Activated CD8-positive, alpha-beta T cell treated with anti-CD3 and anti-CD28 coated beads for 36 hours (primary cell): ENCODE results near the gene DNAJA1. TPM values are rescaled to one million over a fixed set of nuclear protein-coding genes. Genes with fewer than 3 reads are reported as not detected.

Experiments used
- ATAC-seq: fragments of 200-7000 bp; cut with Tn5 transposase; one replicate; pipeline ENCODE4 v1.10.0; 2021; ENCODE audit warnings: mild to moderate bottlenecking, moderate library complexity
- CTCF ChIA-PET: fragments of 350-600 bp; sonication (Branson Sonifier 250); formaldehyde crosslinking; loops from one replicate; lab custom pipeline; 2021; ENCODE audit warnings: antibody characterized with exemption; lab: Charles Lee
- POLR2A ChIA-PET: fragments of 350-600 bp; sonication (Branson Sonifier 250); formaldehyde crosslinking; loops from one replicate; lab custom pipeline; 2021; ENCODE audit warnings: antibody characterized with exemption; lab: Charles Lee
- DNase-seq: peaks from one replicate; pipeline ENCODE4 v3.0.0-alpha.2; 2020
- H3K27ac Mint-ChIP-seq: one replicate; pipeline ENCODE4 v1.8.0; 2021; ENCODE audit warnings: mild to moderate bottlenecking, mixed read lengths
- H3K27me3 Mint-ChIP-seq: one replicate; pipeline ENCODE4 v1.8.0; 2021; ENCODE audit warnings: mixed read lengths
- H3K36me3 Mint-ChIP-seq: one replicate; pipeline ENCODE4 v1.8.0; 2021; ENCODE audit warnings: low read depth, mixed read lengths
- H3K4me1 Mint-ChIP-seq: one replicate; pipeline ENCODE4 v1.8.0; 2021; ENCODE audit warnings: low read depth, mixed read lengths
- H3K4me3 Mint-ChIP-seq: one replicate; pipeline ENCODE4 v1.8.0; 2021; ENCODE audit warnings: mild to moderate bottlenecking, moderate library complexity, mixed read lengths
- H3K9me3 Mint-ChIP-seq: one replicate; pipeline ENCODE4 v1.8.0; 2021; ENCODE audit warnings: mixed read lengths
- intact Hi-C: fragments of 100-400 bp; cut with micrococcal nuclease; formaldehyde crosslinking; loops from one replicate; pipeline ENCODE4 v1.10.0; 2022
- total RNA-seq, 2 experiments: library from RNA; stranded (reverse); gene quantifications; one replicate each; pipeline ENCODE4 v1.2.3, GENCODE V29; 2021
- TF ChIP-seq, protein P1 (sequence below): fragments of 200-600 bp; IDR thresholded peaks from one replicate; pipeline ENCODE4 v1.8.0; 2022; ENCODE audit warnings: antibody characterized with exemption, mild to moderate bottlenecking

Gene DNAJA1
- total RNA-seq, 2 experiments from 2014 or later: 139 to 143 TPM

DNA sequence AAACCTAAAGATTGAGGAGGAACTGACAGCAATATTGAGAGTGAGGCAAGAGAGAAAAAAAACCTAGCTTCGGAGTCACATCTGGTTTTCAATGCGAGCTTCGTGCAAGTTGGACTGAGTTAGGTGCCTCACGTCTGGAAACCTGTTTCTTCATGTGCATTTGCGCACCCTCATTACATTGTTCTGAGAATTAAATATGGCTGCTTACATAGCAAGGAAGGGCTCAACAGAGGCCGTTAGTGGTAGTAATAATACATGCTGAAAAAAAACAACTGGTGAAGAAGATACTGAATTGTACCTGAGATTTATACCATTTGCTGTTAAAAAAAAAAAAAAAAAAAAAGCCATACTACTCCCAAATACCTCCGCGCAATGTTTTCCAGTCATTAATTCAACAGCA lies 18.6 kb downstream of the DNAJA1 start:
- ChIA-PET POLR2A (interaction anchor here (0.9 to 9.5 kb wide), 5 partner anchors 17 to 129 kb away, joined by 3 to 127 read pairs (median 5); partner anchors contain the start of gene DNAJA1), CTCF (no interaction called here)
- no peaks in the 10 kb centered on the region for H3K27me3 Mint-ChIP-seq
- ATAC-seq: no peak
- peaks cover 15% of the 10 kb centered on the region for H3K4me1 Mint-ChIP-seq
- peak overlapping the region; percentile 69 for H3K4me3 Mint-ChIP-seq
- TF ChIP-seq, protein P1, sequence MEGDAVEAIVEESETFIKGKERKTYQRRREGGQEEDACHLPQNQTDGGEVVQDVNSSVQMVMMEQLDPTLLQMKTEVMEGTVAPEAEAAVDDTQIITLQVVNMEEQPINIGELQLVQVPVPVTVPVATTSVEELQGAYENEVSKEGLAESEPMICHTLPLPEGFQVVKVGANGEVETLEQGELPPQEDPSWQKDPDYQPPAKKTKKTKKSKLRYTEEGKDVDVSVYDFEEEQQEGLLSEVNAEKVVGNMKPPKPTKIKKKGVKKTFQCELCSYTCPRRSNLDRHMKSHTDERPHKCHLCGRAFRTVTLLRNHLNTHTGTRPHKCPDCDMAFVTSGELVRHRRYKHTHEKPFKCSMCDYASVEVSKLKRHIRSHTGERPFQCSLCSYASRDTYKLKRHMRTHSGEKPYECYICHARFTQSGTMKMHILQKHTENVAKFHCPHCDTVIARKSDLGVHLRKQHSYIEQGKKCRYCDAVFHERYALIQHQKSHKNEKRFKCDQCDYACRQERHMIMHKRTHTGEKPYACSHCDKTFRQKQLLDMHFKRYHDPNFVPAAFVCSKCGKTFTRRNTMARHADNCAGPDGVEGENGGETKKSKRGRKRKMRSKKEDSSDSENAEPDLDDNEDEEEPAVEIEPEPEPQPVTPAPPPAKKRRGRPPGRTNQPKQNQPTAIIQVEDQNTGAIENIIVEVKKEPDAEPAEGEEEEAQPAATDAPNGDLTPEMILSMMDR: no peak
- intact Hi-C loops: no loop called here
- no peak for DNase-seq
- no peaks in the 10 kb centered on the region for H3K9me3 Mint-ChIP-seq
- peak overlapping the region; percentile 47 for H3K27ac Mint-ChIP-seq
- peaks cover 40% of the 10 kb centered on the region for H3K36me3 Mint-ChIP-seq

DNA sequence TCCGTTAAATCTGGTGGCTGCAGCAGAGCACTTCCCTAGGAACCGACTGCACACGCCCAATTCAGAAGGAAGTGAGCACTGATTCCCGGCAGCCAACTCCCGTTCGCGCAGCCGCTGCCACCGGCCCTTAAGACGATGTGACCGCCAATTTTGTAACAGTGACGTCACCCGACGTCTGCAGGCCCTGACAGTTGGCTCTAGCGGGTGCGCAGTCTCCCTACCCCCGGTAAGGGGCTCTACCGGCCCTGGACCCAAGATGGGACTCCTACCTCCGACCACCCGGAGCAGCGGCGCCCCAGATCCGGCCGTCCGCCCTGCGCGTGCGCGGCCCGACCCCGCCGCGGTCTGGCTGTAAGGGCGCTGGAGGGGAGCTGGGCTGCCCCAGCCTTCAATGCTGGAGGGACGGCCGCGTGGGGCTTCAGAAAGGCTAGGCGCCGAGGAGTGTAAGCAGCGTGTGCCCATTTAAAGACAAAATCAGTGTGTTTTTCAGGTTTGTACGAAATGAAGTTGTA lies 19.1 kb downstream of the DNAJA1 start:
- ChIA-PET CTCF (no interaction called here), POLR2A (interaction anchor here (0.7 to 9.5 kb wide), 8 partner anchors 10 to 218 kb away, joined by 3 to 127 read pairs (median 3); partner anchors contain the start of gene DNAJA1)
- peak; percentile 85 for DNase-seq
- intact Hi-C loops: no loop called here
- peak overlapping the region; percentile 69 for H3K4me3 Mint-ChIP-seq
- H3K4me1 Mint-ChIP-seq: peaks cover 15% of the 10 kb centered on the region
- peak overlapping the region; percentile 47 for H3K27ac Mint-ChIP-seq
- H3K9me3 Mint-ChIP-seq: no peaks in the 10 kb centered on the region
- H3K27me3 Mint-ChIP-seq: no peaks in the 10 kb centered on the region
- TF ChIP-seq, protein P1: no peak
- ATAC-seq: peak; percentile 88
- peaks cover 41% of the 10 kb centered on the region for H3K36me3 Mint-ChIP-seq

DNA sequence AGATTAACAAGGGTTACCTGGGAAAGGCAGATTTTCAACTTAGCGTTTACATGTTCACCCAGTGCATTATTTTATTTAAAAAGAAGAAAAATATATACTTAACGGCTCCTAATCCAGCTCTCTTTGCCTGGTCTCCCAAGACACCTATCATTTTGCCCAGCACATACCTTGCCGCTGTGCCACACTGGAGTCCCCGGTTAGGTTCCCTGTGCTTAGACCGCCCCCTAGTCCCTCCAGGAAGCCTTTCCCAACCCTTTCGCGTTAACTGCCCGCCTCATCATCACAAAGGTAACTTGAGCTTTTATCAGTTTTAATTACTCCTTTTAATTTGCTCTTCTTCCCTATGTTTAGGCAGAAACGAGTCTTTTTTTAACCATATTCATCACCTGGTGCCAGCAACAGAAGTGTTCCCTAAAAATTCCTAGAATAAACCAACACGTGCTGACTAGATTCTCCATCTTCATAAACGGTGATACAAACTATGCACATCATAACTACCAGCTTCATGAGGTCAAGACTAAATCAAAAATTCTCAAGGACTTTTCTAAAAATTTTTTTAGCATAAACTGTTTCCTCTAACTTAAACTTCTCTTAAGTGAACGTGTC lies 19.7 kb downstream of the DNAJA1 start:
- H3K36me3 Mint-ChIP-seq: peaks cover 44% of the 10 kb centered on the region

DNA sequence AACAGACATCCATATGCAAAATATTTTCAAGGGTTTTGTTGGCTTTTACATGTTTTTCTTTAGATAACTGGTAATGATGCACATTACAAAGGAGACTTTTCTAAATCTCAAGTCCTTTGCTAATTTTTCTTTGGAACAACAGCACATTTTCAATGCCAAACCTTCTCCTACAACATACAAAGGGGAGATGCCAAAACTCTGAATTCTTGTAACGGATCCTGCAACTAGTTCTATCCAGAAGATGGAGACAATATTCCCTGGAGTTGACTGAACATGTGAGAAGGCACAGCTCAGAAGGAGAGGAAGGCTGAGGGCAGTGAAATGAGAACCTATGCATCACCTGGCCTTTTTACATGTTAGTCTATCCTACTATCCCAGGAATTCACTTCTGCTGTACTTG lies 21.0 kb downstream of the DNAJA1 start:
- TF ChIP-seq, protein P1: no peak
- intact Hi-C loops: no loop called here
- CTCF ChIA-PET: interaction anchor here (1.6 kb wide), 1 partner anchor 20 kb away, joined by 4 read pairs; the partner anchor contains the start of gene DNAJA1
- Mint-ChIP-seq H3K27ac (peak overlapping the region; percentile 25), H3K4me1 (peaks cover 25% of the 10 kb centered on the region), H3K4me3 (no peak overlapping the region), H3K36me3 (peaks cover 42% of the 10 kb centered on the region), H3K27me3 (no peaks in the 10 kb centered on the region), H3K9me3 (no peaks in the 10 kb centered on the region)
- ATAC-seq: no peak
- no peak for DNase-seq
- POLR2A ChIA-PET: interaction anchor here (0.6 kb wide), 1 partner anchor 15 kb away, joined by 6 read pairs; no protein-coding TSS in a partner anchor

More for the DNA sequence above, 19.7 kb downstream of the DNAJA1 start:
- H3K27me3 Mint-ChIP-seq: no peaks in the 10 kb centered on the region
- ChIA-PET CTCF (interaction anchor here (1.6 kb wide), 1 partner anchor 19 kb away, joined by 4 read pairs; the partner anchor contains the start of gene DNAJA1), POLR2A (interaction anchor here (0.7 to 9.5 kb wide), 8 partner anchors 10 to 218 kb away, joined by 3 to 127 read pairs (median 3); partner anchors contain the start of gene DNAJA1)
- H3K4me3 Mint-ChIP-seq: peak overlapping the region; percentile 69
- H3K4me1 Mint-ChIP-seq: peaks cover 20% of the 10 kb centered on the region
- H3K27ac Mint-ChIP-seq: peak overlapping the region; percentile 72
- intact Hi-C loops: no loop called here
- no peak for ATAC-seq
- no peak for DNase-seq
- TF ChIP-seq, protein P1: no peak
- H3K9me3 Mint-ChIP-seq: no peaks in the 10 kb centered on the region

DNA sequence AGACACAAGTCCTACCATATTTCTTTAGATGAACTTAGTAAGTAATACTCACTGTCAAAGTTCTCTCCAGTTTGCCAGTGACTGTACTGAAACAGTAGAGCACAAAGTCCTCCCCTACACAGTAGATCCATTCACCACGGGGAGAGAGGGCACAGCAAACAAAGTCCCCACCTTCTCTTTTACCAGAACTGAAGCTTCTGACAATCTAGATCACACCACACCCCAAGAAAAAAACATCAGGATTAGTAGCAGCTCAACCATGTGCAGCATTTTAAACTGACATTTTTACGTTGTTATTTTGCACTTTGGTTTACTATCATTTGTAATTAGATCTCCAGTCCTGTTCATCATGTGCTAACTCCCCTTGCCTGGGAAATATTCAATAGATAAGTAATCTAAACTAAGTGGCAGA lies 23.0 kb downstream of the DNAJA1 start:
- H3K27ac Mint-ChIP-seq: peak overlapping the region; percentile 43
- H3K27me3 Mint-ChIP-seq: no peaks in the 10 kb centered on the region
- no peaks in the 10 kb centered on the region for H3K9me3 Mint-ChIP-seq
- intact Hi-C loops: no loop called here
- peaks cover 25% of the 10 kb centered on the region for H3K4me1 Mint-ChIP-seq
- TF ChIP-seq, protein P1: no peak
- CTCF ChIA-PET: interaction anchor here (1.5 to 1.7 kb wide), 2 partner anchors 20 to 22 kb away, joined by 3 to 4 read pairs; no protein-coding TSS in a partner anchor
- no peak for ATAC-seq
- no peak overlapping the region for H3K4me3 Mint-ChIP-seq
- H3K36me3 Mint-ChIP-seq: peaks cover 48% of the 10 kb centered on the region
- no peak for DNase-seq
- POLR2A ChIA-PET: interaction anchor here (1.0 to 2.6 kb wide), 3 partner anchors 11 to 28 kb away, joined by 3 to 10 read pairs (median 3); partner anchors contain the start of genes DNAJA1 and SMU1
